ENCODE results near the gene THOC6.

DNA sequence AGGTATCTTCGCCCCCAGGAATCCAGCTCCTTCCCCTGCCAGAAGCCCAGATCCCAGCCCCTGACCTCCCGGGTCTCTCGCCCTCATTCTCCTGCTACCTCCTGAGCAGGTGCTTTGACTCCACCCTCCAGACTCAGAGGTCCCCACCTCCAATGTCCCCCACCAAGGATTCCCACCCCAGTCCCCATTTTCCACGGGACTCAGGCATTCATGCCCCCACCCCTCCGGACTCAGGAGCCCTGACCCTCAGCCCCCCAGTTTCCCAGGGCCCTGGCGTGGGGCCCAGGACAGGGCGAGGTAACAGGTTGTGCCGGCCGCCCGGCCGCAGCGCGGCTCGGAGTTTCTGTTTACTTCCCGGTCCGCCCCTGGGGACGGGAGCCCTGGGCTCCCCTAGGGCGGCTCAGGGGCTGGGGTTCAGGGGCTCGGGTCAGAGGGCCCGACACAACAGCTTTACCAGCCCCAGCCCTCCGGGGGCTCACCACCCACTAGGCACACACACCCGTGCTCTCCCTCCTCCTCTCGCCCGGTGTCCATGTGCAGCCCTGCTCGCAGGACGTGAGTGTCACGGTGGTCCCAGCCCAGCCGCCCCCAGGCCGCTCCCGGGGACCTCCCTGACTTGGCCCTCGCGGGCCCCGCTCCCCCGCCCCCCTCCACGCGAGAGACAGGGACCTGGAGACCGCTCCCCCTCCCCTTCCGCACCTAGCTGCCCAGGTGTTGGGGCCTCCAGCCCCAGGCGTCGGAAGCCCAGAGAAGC lies 12.3 kb downstream of the THOC6 start:
- TF ChIP-seq, protein P1, sequence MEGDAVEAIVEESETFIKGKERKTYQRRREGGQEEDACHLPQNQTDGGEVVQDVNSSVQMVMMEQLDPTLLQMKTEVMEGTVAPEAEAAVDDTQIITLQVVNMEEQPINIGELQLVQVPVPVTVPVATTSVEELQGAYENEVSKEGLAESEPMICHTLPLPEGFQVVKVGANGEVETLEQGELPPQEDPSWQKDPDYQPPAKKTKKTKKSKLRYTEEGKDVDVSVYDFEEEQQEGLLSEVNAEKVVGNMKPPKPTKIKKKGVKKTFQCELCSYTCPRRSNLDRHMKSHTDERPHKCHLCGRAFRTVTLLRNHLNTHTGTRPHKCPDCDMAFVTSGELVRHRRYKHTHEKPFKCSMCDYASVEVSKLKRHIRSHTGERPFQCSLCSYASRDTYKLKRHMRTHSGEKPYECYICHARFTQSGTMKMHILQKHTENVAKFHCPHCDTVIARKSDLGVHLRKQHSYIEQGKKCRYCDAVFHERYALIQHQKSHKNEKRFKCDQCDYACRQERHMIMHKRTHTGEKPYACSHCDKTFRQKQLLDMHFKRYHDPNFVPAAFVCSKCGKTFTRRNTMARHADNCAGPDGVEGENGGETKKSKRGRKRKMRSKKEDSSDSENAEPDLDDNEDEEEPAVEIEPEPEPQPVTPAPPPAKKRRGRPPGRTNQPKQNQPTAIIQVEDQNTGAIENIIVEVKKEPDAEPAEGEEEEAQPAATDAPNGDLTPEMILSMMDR (IDR thresholded peaks at IDR 0.05; ENCODE audit: poor library complexity), result no peak
- TF ChIP-seq EZH2 (IDR thresholded peaks at IDR 0.05; ENCODE audit: borderline replicate concordance), result no peak

Measured in hepatocyte (in vitro differentiated cells).